Stimulated activated naive CD4-positive, alpha-beta T cell (primary cell): ENCODE measurements around the gene ZYX.
"Not testable (repeated sequence)": the region's sequence is repeated elsewhere in the genome, so short reads cannot be mapped to it uniquely, and the experiment has no call there.

Experiments
- DNase-seq, 6 experiments: peaks; one replicate each; lab custom pipeline; 2025; lab: John Stamatoyannopoulos, UW

Gene ZYX

DNA sequence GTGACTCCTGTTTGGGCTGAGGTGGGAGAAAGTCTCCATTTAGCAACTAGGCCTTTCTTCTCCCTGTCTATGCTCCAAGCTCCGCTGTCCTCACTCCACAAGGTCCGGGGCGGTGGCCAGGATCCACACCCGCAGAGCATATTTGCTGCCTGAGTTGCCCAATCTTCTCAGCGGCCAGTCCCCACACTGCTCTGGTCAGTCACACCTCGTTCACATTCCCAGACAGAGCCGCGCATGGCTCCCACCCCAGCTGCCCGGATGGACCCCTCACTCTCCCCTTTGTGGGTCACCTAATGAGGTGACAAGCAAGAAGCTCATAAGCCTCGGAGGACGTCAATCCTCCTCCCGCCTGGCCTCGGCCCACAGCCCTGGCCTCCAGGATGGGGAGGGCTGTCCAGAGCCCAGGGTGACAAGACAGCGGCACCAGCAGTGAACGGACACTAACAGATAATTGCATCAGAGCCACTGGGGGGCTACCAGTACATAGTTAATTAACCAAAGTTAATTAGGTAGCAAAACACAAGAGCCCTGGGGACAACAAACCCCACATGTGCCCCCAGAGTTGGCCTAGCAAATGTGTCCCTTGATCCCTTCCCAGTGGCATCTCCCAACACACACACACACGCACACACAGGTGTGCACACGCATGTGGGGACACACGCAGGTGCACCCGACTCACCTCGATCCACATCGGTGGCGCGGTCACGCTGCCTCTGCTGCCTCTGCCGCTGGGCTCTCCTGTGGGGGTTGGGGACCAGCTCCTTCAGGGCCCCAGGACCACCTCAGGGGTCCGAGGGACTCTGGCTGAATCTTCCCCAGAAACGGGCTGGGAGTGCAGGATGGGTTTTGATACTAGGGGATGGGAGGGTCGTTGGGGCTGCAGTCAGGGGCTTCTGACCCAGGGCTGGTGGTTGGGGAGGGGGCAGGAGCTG lies 15.7 kb downstream of the ZYX start:
- DNase-seq, result no peak

DNA sequence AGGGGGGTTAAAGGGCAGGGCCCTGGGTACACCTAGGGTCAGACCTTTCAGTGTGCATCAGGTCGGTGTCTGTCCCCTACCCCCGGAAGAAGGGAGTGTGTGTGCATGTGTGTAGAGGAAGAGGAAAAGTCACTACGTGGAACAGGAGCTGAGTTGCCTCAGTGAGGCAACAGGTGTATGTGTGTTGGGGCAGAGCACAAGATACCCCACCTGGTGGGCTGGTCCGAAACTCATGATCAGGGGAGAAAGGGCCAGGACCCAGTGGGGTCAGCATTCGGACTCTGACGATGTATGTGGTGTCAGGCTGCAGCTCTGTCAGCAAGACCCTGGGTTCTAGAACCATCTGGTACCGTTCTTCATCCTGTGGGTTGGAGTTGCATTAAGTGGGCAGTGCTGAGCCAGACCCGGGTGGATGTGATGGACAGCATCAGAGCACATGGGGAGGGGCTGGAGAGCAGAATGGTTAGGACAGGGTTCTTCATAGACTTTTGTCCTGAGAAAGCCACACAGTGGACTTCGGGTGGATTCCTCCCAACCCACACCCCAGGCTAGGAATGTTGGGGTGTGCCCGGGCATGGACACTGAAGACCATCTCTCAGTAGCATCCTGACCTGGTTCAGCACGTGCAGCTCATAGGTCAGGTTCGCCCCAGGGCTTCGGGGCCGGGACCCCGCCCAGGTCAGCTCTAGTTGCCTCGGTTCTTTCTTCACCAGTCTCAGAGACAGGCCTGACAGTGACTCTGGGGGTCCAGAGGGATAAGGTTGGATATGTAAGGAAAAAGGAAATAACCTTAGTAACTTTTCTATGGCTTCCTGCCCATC lies 16.8 kb downstream of the ZYX start:
- DNase-seq, result no peak

DNA sequence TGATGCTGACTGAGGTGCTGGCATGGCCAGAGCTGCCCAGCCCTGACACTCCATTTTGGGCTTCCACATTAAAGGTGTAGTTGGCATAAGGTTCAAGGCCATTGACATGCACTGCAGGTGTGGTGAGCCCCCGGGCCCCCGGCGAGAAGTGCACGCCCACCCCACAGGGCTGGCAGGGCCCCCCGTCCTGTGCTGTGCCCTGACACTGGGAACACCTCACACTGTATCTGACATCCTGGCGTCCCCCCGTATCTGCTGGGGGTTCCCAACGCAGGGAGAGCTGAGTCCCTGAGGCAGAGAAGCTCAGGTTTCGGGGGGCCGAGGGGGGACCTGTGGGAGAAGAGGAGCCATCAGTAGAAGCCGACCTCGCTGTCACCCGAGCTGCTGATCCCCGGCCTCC lies 17.5 kb downstream of the ZYX start:
- no peak for DNase-seq

DNA sequence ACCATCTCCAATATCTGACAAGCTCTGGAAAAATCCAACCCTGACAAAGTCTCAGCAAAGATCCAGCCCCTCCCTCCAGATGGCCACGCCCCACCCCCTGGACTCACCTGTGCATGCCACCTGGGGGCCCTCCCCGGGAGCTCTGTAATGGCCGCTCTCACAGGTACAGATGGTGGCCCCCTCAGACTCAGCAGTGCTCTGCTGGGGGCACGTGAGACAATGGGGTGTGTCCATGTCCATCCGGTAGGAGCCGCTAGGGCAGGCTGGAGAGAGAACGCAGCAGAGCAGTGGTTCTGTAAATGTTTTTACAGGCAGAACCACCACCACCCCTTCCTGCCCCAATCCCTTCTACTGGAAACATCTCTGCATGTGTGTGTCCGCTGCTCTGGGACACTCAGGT lies 18.0 kb downstream of the ZYX start:
- no peak for DNase-seq

DNA sequence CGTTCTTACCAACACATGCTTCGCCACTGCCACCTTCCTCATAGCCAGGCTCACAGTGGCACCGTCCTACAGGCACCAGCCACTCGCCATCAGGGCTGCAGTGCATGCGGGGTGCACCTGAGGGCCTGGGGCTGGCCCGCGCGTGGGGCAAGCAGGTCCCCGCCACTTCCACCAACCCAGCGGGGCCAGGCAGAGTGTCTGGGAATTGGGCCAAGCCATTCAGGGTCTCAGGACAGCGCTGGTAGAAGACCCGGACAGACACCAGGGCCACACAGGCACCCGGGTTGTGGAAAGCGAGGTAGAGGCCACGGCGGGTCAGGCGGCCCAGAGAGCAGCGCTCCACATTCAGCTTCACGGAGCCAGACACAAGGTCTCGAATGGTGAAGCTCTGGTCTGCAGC lies 18.5 kb downstream of the ZYX start:
- DNase-seq, result no peak

DNA sequence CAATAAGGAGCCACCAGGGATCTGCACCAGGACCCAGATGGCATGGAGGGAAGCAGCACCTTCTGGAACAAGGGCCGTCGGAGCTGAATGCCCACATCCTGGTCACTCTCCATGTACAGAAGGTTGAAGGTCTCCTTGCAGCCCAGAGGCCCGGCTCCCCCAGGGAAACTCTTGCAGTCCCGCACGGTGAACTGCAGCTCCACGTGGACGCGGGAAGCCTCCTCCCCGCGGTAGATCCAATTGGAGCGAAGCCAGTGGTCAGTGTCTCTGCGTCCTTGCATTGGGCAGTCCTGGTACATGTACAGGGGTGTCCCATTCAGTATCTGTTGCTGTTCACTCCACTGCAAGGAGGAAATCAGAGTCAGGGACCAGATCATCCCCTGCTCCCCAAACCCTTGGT lies 20.1 kb downstream of the ZYX start:
- no peak for DNase-seq

DNA sequence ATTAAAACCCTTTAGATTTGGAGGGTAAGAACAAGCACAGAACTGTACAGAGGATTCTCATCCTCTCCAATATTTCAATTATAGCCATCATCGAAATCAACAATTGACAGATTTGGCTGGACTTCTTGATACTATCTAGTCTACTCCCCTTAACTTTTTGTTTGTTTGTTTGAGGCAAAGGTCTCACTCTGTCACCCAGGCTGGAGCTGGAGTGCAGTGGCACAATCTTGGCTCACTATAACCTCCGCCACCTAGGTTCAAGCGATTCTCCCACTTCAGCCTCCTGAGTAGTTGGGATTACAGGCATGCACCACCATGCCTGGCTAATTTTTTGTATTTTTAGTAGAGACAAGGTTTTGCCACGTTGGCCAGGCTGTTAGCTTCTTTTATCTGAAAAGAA lies 21.1 kb downstream of the ZYX start:
- not testable (repeated sequence) for DNase-seq

DNA sequence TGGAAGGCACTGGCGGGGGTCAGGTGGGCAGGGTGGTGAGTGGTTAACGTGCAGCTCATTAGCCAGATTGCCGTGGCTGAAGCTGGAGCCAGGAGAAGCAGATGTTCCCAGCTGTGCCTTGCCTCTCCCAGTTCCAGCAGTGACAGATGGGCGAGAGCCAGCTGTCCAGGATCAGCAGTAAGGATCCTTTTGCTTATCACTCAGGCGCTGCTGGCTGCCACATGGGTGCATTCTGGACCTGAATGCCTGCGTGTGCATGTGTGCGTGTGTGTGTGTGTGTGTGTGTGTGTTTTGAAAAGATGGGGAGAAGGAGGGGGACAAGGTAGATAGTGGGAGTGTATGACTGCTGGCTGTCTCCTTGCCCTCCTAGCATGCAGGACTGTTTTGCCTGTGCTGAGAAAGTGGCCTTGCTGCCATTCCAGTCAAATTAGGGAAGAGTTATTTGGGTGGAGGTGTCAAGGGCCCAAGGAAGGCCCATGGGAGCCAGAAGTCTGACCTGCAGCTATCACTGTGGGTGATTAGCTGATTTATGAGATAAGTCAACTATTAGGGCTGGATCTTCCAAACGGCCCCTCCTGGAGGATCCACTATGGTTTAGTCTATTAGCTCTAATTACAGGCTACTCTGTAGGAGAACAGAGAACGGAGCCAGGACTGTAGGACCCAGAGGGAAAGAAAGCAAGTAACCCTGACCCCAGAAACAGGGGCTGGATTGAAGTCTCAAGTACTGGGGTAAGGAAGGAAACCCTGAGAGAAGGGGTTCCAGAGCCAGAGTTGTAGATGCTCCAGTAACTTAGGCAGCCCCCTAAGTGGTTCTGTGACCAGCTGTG lies 24.2 kb downstream of the ZYX start:
- DNase-seq, result no peak

DNA sequence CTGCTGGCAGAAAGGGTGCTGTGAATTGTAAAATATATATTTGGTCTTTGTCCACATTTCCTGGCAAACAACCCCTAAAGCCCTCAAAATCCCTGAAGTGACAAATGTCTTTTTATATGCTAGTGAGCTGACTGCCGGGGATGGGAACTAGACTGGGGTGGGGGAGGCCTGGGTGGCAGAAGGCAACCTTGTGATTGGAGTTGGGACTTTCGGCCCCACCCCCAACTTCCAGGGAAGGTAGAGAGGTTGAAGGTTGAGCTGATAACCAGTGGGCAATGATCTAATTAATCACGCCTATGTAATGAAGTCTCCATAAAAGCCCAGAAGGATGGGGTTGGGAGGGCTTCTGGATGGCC lies 24.8 kb downstream of the ZYX start:
- DNase-seq, result no peak

DNA sequence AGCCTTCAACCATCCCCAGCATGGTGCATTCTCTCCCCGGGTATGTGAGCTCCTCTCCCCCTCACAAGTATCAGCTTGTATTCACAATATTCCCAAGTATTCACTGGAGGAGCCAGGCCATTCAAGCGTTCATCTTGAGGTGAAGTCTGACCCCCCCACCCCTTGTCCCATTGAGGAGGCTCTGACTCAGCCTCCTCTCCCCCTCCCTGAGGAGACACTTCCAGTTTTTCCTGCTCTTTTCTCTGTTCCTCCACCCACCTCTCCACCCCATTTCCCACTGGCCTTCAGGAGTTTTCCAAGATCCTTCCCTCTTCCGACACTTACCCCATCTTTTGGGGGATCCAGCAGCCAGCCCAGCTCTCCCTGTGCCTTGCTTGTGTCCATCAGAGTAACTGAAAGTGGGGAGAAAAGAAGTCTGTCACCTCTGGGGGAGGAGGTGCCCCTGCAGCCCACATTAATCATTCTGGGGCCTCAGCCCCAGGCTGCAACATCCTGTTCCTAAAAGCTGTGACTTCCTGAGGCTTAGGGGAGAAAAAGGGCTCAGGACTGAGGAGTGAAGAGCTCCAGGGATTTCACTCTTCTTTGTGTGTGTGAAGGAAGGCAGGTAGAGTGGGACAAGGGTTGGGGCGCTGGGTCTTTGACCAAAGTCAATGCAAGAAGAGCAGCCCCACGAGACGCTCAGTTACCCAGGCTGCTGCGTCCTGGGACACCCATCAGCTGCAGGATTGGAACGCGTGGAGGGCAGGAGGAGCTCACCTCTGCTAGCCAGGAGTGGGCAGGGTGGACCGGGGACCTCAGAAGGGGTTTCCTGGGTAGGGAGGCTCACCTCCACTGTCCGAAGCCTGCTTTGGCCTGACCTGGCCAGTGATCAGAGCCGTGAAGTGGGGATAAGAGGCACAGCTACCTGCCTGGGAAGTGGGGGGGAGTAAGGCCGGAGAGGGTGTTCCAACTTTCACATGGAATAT lies 26.4 kb downstream of the ZYX start:
- DNase-seq, result peak in 5 of 6 experiments; percentile 14 to 71 (median 52)

DNA sequence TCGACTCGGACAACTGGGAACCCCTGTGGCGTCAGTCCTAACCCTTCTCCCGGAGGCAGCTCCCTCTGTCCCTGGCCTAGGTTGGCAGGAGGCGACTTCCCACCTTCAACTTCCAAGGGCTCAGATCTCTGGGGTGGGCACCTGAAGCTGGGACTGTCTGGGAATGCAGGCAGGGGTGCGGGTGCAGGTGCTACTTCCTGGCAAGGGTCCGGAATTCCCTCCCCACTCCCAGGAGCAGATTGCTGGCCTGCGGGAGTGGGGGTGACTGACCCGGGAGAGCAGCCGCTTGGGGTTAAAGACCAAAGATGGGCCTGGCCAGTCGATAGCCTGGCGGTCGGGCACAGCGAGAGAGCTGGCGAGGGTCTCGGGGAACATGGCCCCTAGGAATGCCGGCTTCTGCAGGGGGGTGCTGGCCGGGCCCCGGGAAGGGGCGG lies 27.1 kb downstream of the ZYX start:
- no peak for DNase-seq

DNA sequence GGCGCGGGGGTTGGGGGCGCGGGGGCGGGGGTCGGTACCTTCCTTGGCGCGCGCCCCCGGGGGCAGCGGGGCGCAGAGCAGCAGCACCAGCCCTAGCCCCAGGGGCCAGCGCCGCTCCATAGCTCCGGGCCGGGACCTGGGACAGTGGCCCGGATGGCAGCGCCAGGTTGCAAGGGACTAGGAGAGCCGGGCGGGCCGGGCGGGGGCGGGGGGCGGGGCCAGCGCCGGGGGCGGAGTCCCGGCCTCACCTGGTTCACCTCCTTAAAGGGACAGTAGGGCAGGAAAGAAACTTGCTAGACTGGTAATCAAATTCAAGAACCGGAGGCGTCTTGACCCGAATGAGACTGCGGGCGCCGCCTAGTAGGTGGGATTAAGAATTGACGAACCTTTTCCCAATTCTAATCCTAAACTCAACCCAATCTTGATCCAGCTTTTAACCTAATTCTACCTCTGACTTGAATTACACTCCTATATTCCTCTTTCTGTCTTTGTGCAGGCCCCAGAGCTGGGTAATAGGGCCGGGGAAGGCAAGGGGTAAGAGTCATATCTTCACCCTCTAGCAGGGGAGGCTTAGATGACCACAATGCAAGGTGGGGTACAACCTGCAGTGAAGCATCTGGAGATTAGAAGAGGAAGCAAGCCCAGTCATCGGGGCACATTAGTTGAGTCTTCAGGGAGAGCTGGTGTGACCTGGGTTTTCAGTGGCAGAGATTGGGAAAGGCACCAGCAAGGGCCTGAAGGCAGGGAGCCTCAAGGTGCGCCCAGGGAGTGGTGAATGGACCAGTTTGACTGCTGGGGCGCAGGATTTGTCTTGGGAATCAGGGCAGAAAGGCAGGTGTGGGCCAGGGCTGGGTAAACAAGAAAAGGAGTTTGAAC lies 27.8 kb downstream of the ZYX start, which contains the start of gene EPHA1:
Gene EPHA1, minus strand, starts transcription at position 171 of the 876 bp plus-strand sequence. Its CDS starts 51 bp downstream, at position 120.
- peak; percentile 60 to 76 (median 69) for DNase-seq

DNA sequence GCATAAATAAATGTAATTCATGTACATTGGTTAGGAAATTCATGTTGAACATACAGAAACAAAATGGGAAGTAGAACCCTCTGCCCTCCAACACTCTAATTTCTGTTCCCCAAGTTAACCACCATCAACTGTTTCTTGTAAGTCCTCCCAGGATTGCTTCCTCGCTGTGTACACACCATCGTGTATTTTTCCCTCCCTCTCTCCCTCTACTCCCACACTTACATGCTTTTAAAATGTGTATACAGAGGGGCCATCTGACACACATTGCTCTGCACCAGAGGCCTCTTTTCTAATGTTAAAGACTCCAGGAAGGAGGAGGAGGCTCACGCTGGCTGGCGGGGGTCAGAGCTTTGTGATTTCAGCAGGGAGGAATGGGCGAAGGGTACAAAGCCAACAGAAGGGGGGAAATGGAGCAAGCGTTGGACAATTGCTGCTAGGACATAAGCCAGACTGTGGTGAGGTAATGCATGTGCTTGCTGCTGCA lies 29.4 kb downstream of the ZYX start:
- DNase-seq, result no peak

DNA sequence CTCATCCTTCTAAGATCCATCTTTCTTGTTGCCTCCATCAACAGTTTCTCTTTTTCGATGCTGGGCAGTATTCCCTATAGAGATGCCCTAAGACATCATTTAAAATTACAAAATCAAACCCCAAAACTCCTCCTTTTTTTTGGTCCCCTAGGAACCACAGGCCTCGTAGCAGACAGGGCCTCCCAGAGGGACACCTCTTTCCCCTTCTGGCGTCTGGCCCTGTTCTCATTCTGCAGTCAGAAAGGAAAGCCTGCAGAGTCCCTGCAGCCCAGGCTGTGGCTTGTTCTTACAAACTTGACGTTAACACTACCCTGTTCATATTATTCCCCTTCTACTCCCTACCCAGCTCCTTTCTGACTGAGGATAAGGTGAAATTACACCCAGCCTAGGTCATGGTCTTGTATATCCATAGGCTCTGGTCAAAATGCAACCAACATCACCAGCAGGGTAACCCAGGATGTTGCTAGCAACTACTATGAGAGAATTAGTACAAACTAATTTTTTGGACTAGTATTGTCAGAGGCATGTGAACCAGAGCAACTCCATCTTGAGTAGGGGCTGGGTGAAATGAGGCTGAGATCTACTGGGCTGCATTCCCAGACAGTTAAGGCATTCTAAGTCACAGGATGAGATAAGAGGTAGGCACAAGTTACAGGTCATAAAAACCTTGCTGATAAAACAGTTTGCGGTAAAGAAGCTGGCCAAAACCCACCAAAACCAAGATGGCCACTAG lies 31.0 kb downstream of the ZYX start:
- no peak for DNase-seq

DNA sequence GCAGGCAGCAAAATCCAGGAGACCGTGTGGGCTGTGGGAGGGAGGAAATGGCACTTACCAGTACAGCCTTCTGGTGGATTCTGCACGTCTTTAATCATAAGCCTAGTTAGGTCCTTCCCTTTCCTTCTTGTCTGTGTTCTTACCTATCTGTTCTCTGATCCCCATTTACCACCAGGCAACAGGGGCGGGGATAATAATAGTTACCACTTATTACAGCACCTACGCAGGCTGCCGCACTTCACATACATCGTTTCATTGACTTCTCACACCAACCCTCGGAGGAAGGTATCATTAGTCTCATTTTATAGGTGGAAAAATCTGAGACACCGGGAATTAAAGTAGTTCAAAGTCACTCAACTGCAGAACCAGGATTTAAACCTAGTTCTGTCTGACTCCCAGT lies 32.0 kb downstream of the ZYX start:
- DNase-seq, result no peak

DNA sequence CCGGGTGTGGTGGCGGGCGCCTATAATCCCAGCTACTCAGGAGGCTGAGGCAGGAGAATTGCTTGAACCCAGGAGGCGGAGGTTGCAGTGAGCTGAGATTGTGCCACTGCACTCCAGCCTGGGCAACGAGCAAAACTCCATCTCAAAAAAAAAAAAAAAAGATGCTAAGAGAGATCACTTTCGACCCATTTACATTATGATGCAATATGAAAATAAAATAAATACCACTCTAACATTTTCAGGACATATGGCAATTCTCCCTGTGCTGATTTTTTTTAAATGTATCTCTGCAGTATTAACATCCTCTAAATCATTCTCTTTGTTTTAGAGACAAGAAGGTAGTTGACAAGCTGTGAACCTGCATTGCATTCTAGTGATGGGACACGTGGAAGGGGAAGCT lies 34.1 kb downstream of the ZYX start:
- not testable (repeated sequence) for DNase-seq

DNA sequence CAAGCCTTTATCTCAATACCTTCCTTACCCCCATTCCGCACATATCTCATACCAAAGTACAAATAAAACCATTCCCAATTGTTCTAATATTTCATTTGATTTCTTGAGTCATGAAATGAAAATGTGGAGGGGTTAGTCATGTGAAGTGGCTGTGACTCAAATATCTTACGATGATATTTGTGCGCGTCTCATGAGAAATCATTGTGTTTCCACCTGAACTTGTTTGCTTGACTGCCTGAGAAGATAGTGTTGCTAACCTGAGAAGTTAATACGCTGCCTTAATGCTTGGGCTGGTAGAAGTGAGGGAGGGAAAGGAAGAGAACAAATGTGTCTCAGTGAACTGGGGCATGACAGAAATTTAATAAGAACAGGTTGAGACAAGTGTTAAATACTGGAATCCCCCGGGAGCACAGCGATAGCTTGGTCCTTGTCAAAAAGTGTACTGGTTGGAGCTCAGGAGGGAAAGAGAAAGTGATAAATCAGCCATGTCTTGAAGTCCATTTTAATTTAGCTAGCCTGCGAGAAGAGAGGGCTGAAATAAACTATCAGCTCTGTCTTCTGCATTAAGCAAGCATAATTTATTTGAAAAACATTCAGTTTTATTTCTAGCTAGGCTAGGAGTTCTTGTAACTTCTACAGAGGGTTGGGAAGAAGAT lies 34.7 kb downstream of the ZYX start:
- no peak for DNase-seq

DNA sequence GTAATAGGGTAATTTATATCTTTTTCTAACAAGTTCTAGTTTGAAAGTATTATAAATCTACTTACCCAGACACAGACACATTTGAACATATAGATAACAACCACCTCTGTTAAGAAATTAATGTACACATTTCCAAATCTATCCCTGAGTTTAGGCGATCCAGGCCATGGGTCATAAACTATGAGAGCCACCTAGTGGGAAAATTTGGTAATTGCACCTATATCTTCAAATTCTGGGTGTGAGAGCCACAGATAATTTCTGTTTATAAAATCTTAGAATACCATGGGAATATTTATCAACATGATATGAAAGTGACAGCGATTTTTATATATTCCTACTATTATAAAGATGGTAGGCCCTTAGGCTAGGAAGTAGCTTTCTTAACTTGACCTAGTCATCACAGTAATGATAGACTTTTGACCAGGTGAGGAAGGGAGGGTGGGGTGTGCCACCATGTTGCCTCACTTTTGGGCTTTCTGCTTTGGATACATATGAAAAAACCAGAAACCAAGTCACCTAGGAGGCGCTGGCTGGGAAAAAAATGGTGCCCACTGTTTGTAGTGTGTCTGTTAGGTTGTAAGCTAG lies 35.5 kb downstream of the ZYX start:
- DNase-seq, result peak in 3 of 6 experiments; percentile 8 to 60 (median 50)
